ENCODE measurements around the gene ATP2C2.

ATP2C2 gene

GRCh38 chr16:84368308-84368996, at the start of gene ATP2C2:
Gene ATP2C2, plus strand, starts transcription at chr16:84368538. Its CDS starts 78 bp downstream, at chr16:84368616.
- H2AFZ ChIP-seq (ENCODE audit: low read depth), result no peak within 1 kb of the TSS
- TF ChIP-seq CTCF (conservative IDR thresholded peaks at IDR 0.05; ENCODE audit: low read depth, low read length), result no peak
- no peaks in the 10 kb centered on the region for H3K36me3 ChIP-seq (ENCODE audit: insufficient read depth)
- H3K27ac ChIP-seq, result no peak within 1 kb of the TSS
- no peak within 1 kb of the TSS for H3K9ac ChIP-seq
- no peak within 1 kb of the TSS for H3K4me2 ChIP-seq
- H3K4me1 ChIP-seq (ENCODE audit: low read depth, poor library complexity, severe bottlenecking), result no peaks in the 10 kb centered on the region
- H3K79me2 ChIP-seq (ENCODE audit: insufficient read depth, low read depth), result no peaks in the 10 kb centered on the region
- no peaks in the 10 kb centered on the region for H4K20me1 ChIP-seq (ENCODE audit: insufficient read depth)
- peaks cover 38% of the 10 kb centered on the region for H3K27me3 ChIP-seq (ENCODE audit: insufficient read depth, low read depth)
- H3K4me3 ChIP-seq (IDR thresholded peaks at IDR 0.05; ENCODE audit: insufficient read depth, low read depth, low read length), result no peak within 1 kb of the TSS

- Histone ChIP-seq H3K4me2 (no peak overlapping the region), H3K4me3 (IDR thresholded peaks at IDR 0.05; ENCODE audit: insufficient read depth, low read depth, low read length) (no peak overlapping the region), H2AFZ (ENCODE audit: low read depth) (no peak overlapping the region), H3K4me1 (ENCODE audit: low read depth, poor library complexity, severe bottlenecking) (no peaks in the 10 kb centered on the region), H3K27me3 (ENCODE audit: insufficient read depth, low read depth) (peaks cover 14% of the 10 kb centered on the region; the same call in 1 of the 2 replicates), H3K36me3 (ENCODE audit: insufficient read depth) (no peaks in the 10 kb centered on the region), H3K9ac (no peak overlapping the region), H3K27ac (no peak overlapping the region), H4K20me1 (ENCODE audit: insufficient read depth) (no peaks in the 10 kb centered on the region), H3K79me2 (ENCODE audit: insufficient read depth, low read depth) (no peaks in the 10 kb centered on the region)
- TF ChIP-seq CTCF (conservative IDR thresholded peaks at IDR 0.05; ENCODE audit: low read depth, low read length), result no peak
Measured at GRCh38 chr16:84319146-84319760, 49.1 kb upstream of the ATP2C2 start.

- Histone ChIP-seq H3K27me3 (ENCODE audit: insufficient read depth, low read depth) (peaks cover 17% of the 10 kb centered on the region; the same call in 1 of the 2 replicates), H4K20me1 (ENCODE audit: insufficient read depth) (no peaks in the 10 kb centered on the region), H2AFZ (ENCODE audit: low read depth) (no peak overlapping the region), H3K4me2 (no peak overlapping the region), H3K27ac (no peak overlapping the region), H3K4me3 (IDR thresholded peaks at IDR 0.05; ENCODE audit: insufficient read depth, low read depth, low read length) (no peak overlapping the region), H3K9ac (no peak overlapping the region), H3K36me3 (ENCODE audit: insufficient read depth) (no peaks in the 10 kb centered on the region), H3K4me1 (ENCODE audit: low read depth, poor library complexity, severe bottlenecking) (no peaks in the 10 kb centered on the region), H3K79me2 (ENCODE audit: insufficient read depth, low read depth) (no peaks in the 10 kb centered on the region)
- TF ChIP-seq CTCF (conservative IDR thresholded peaks at IDR 0.05; ENCODE audit: low read depth, low read length), result no peak
Measured at GRCh38 chr16:84320511-84320910, 47.8 kb upstream of the ATP2C2 start.

- Histone ChIP-seq H3K4me2 (no peak overlapping the region), H3K27ac (no peak overlapping the region), H3K4me1 (ENCODE audit: low read depth, poor library complexity, severe bottlenecking) (no peaks in the 10 kb centered on the region), H4K20me1 (ENCODE audit: insufficient read depth) (no peaks in the 10 kb centered on the region), H3K27me3 (ENCODE audit: insufficient read depth, low read depth) (peaks cover 17% of the 10 kb centered on the region; the same call in 1 of the 2 replicates), H3K4me3 (IDR thresholded peaks at IDR 0.05; ENCODE audit: insufficient read depth, low read depth, low read length) (no peak overlapping the region), H3K9ac (no peak overlapping the region), H3K79me2 (ENCODE audit: insufficient read depth, low read depth) (no peaks in the 10 kb centered on the region), H2AFZ (ENCODE audit: low read depth) (no peak overlapping the region), H3K36me3 (ENCODE audit: insufficient read depth) (no peaks in the 10 kb centered on the region)
- TF ChIP-seq CTCF (conservative IDR thresholded peaks at IDR 0.05; ENCODE audit: low read depth, low read length), result no peak
Measured at GRCh38 chr16:84321932-84322331, 46.4 kb upstream of the ATP2C2 start.

All from KMS-11 (cell line).